Measurements from ENCODE around the gene CRYBA4.
A peak's percentile ranks its signal among the peaks of the same experiment; 100 is the strongest.
"Not testable (repeated sequence)": the region's sequence is repeated elsewhere in the genome, so short reads cannot be mapped to it uniquely, and the experiment has no call there.

The CRYBA4 gene

GRCh38 chr22:26597026-26597425, 24.7 kb upstream of the CRYBA4 start:
- no peak for DNase-seq (ENCODE audit: low spot score)

DNA sequence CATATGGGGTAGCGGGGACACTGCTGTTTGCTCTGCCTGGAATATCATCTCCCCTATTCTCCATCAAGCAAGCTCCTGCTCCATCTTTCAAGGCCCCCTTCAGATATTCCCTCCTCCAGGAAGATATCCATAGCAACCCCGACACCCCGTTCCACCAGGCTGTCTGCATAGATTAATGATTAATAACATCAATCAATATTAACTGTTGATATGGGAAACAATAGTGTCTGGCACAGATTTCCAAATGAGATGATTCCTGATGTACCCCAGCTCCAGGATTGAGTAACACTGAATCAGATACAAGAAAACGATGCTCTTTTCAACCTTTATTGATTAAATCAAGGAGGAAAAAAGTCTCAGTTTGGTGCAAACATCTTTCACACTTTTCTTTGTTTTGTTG, 24.3 kb upstream of the CRYBA4 start:
- DNase-seq (ENCODE audit: low spot score): no peak

DNA sequence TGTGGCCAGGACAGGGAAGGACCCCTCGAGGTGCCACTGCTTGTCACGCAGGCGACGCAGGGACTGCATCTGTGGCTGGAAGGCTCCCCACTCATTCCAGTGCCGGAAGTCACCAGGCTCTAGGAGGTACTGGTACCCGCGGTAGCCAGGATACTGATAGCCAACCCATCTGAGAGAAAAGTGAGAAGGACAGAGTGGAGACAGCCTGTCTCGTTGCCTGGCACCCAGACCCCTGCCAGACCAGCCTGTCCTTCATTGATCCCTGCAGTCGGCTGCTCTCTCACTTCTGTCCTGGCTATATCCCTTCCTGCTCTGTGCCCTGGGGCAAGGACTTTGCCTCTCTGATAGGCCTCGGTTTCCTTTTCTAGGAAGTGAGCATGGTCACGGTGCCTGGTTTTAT, 22.3 kb upstream of the CRYBA4 start:
- DNase-seq (ENCODE audit: low spot score): no peak

DNA sequence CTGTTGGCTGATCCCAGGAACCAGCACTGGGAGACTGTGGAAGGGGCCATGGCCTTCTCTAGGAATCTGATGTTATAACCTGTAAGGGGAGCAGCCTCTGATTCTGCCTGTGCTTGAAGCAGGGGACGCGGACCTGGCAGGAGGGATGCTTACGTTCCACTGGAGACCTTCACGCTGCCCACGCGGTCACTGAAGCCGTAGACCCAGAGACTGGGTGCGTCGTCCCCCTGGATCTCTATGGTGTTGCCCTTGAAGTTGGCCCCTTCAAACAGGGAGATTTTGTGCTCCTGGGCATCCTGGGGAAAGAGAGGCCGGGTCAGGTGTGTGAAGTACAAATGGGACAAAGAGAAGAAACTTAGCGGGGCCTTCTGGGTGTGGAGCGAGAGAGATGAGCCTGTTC, 20.0 kb upstream of the CRYBA4 start:
- DNase-seq (ENCODE audit: low spot score): no peak

- no peak for DNase-seq (ENCODE audit: low spot score)
These were observed 19.6 kb upstream of the CRYBA4 start for GRCh38 chr22:26602127-26602526.

- DNase-seq (ENCODE audit: low spot score): no peak
These were observed 17.4 kb upstream of the CRYBA4 start for GRCh38 chr22:26604368-26604767.

DNA sequence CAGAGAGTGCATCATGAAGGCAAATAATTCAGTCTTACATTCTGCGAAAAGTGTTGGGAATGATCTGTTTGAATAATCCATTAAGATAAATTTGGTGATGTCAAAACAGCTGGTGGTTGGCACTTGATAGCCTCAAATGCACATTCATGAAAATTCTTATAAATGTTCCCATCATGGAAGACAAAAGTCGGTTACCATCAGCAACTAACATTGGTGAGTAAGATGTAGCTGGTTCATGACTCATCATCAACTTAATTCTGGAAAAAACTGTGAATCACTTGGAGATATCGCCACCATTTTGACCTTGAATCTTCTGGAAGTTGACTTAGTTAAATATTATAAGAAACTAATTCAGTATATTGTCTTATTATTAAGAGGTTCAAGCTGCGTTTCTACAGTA, 15.2 kb upstream of the CRYBA4 start:
- DNase-seq (ENCODE audit: low spot score): no peak

DNA sequence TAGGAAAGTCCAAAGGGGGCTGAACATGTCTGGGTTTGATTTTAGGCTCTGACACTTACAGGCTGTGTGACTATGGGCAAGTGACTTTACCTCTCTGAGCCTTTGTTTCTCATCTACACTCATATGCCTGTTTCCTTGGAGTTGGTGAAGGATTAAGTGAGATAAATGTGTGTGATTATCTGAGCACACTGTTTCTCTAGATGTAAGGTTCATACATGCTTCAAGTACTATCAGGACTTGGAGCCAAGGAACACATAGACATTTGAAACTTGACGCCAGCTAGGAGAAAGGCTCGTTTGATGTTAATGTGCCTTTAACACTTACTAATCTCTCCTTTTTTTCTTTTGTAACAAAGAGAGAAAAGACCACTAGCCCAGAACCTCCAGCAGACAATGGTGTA, 13.6 kb upstream of the CRYBA4 start:
- DNase-seq (ENCODE audit: low spot score): no peak

DNA sequence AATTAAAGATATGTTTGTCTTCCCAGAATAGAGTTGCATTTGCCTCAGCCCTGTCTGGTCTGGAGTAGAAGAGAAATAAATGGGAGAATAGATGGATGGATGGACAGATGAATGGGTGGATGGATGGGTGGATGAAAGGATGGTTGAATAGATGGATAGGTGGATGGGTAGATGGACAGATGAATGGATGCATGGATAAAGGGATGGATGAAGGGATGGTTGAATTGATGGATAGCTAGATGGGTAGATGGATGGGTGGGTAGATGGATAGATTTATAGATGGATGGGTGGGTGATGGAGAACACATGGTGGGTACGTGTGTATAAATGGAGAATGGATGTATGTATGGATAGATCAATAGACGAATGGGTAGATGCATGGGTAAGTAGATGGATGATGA, 12.5 kb upstream of the CRYBA4 start:
- DNase-seq (ENCODE audit: low spot score): no peak

- DNase-seq (ENCODE audit: low spot score): no peak
These were observed 11.4 kb upstream of the CRYBA4 start for GRCh38 chr22:26610072-26610958.

DNA sequence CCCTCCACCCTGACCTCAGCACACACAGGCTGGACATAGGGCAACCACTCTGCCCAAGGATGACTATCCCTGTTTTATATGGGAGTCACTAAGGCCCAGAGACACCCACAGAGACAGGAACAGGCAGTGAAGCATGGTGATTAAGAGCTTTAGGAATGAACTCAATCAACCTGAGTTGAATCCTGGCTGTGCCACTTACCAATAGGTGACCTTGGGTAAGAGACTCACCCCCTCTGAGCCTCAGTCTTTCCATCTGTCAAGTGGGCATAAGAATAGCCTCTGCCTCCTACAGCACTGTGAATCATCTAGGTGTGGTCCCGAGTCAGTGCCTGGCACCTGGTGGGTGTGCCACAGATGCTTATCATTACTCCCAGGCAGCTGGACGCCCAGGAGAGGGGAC, 10.8 kb upstream of the CRYBA4 start:
- no peak for DNase-seq (ENCODE audit: low spot score)

GRCh38 chr22:26612652-26613051, 9.1 kb upstream of the CRYBA4 start:
- no peak for DNase-seq (ENCODE audit: low spot score)

- not testable (repeated sequence) for DNase-seq (ENCODE audit: low spot score)
These were observed 8.0 kb upstream of the CRYBA4 start for GRCh38 chr22:26613753-26614152.

GRCh38 chr22:26614322-26614721, 7.4 kb upstream of the CRYBA4 start:
- no peak for DNase-seq (ENCODE audit: low spot score)

- no peak for DNase-seq (ENCODE audit: low spot score)
These were observed 6.6 kb upstream of the CRYBA4 start for GRCh38 chr22:26615149-26615548.

DNA sequence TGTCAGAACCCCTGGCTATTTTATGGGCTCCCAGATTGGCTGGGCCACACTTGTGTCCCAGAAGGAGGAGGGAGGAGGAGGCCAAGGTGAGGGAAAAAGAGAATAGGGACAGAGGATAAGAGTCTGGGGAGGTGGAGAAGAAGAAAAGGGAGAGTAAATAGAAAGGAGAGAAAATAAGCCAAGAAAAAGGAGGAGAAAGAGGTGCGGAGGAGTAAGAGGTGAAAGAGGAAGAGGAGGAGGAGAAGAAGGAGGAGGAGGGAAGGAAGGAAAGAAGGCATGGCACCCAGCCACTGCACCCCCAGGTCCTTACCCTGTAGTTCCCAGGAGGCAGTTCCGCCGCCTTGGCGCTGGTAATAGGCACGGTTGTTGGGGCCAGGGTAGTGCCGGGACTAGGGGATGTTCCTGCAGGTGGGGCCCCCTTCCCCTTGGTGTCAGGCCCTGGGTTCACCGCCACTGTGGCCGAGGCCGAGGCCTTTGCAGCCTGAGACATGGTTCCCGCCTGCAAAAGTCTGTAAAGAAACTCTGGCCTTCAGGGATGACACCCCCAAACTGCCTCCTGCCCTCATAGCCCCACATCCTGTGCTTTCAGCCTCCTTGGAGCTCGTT, 5.8 kb upstream of the CRYBA4 start:
- no peak for DNase-seq (ENCODE audit: low spot score)

DNA sequence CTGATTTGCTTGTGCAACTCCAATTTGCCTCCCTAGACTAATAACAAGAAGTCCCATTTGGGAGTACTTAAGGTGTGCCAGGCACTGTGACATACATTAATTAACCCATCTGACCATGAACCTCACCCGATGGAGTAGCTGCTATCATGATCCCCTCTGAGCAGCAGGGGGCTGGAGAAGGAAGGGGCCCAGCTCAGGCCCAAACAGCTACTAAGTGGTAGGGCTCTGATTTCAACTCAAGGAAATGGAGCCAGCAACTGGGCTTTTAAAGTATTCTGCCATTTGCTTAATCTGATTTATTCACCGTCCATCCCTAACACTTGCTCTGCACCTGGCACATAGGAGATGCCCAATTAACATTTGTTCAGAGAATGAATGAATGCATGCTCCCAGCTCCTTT, 5.1 kb upstream of the CRYBA4 start:
- no peak for DNase-seq (ENCODE audit: low spot score)

DNA sequence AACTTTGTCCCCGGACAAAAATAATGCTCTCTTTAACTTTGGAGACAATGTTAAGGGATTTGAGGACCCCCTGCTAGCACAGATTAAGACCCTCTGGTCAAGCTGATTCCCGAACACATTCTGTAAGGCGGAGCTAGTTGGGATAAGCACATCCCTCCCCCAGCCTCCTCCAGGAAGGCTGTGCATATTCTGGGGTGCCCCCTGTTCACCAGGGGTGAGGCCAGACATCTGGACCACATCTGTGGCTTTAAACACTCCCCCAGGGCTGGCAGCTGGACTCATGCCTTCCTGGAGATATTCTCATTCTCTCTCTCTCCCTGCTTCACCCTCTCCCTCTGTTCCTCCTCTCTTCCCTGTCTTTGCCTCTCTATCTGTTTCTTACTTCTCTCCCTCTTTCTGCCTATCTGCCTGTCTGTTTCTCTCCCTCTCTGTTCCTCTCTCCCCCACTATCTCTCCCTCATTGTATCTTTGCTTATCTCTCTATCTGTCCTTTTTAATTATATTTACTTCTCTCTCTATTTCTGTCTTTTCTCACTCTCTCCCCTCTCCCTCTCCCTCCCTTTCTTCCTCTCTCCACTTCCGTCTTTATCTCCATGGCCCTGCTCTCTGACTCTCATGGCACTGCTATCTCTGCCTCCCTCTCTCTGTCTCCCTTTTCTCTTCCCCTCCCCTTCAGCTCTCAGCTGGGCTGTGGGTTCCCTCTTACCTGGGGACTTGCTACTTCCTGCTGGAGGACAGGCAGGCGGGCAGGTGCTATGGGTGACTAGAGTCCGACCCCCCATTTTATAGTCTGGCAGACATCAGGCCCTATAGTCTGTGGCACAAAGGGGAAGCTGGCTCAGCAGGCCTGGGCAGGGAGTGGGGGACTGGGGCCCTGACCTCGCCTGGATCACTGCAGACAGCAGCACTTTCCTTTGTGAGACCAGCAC, 4.2 kb upstream of the CRYBA4 start, which contains the start of gene CRYBB1:
Gene CRYBB1, minus strand, starts transcription at position 757 of the 929 bp plus-strand sequence. CDS start 1,708 bp downstream, outside the sequence.
- DNase-seq (ENCODE audit: low spot score): peak; percentile 43

DNA sequence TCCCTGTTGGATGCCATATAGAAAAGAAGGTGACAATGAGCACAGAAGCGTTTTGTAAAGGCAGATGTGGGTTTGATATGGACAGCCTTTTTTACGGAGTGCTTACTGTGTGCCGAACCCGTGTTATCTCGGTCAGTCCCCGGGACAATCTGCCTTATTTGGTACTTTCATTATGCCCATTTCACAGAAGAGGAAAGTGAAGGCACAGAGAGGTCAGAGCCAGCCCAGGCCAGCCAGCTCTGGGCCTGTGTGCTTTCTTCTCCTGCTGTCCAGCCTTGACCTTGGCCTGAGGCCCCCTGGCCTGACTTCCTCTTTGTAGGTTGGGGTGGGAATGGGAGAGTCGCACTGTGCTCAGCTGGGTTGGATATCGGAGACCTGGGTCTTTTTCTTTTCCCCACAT, 3.3 kb upstream of the CRYBA4 start:
- no peak for DNase-seq (ENCODE audit: low spot score)

GRCh38 chr22:26619510-26619909, 2.3 kb upstream of the CRYBA4 start:
- no peak for DNase-seq (ENCODE audit: low spot score)

GRCh38 chr22:26620197-26620596, 1.6 kb upstream of the CRYBA4 start:
- DNase-seq (ENCODE audit: low spot score): no peak

DNA sequence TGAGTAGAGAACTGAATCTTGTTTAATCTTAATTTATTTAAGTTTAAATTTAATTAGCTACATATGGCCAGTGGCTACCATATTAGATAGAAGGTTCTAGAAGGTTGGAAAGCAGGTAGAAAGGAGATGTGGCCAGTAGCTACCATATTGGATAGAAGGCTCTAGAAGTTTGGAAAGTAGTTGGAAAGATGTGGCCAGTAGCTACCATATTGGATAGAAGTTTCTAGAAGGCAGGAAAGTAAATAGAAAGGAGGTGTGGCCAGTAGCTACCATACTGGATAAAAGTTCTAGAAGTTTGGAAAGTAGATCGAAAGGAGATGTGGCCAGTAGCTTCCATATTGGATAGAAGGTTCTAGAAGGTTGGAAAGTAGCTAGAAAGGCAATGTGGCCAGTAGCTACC, 2.2 kb downstream of the CRYBA4 start:
- no peak for DNase-seq (ENCODE audit: low spot score)

DNA sequence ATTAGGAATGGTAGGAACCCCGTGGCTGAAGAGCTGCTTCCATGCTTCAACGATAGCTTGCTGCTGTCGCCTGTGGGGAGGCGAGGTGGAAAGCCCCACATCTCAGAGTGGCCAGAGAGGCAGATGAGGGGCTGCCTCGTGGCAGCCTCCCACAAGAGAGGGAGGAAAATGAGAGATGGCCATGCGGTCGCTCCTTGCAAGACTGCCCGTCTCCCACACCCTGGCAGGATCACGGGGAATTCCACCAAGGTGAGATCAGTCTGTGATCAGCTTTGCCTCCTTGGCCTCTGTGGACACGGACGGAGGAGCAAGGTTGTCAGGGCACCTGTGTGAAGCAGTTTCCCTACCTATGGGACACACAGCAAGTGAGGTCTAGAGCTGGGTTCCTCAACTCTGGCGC, 3.0 kb downstream of the CRYBA4 start:
- no peak for DNase-seq (ENCODE audit: low spot score)
